ENCODE measurements around the gene CRX.
"Not testable (repeated sequence)": the region's sequence is repeated elsewhere in the genome, so short reads cannot be mapped to it uniquely, and the experiment has no call there.

The CRX gene

GRCh38 chr19:47821460-47822020, at the start of gene CRX:
TSS of gene CRX (plus strand) at chr19:47821937. CDS start at chr19:47834444, 12,507 bp downstream.
- Histone ChIP-seq H3K27me3 (ENCODE audit: control insufficient read depth, insufficient read depth, low read length) (no peaks in the 10 kb centered on the region), H3K27ac (no peak within 1 kb of the TSS), H3K9me3 (ENCODE audit: control insufficient read depth, low read length) (no peaks in the 10 kb centered on the region)

GRCh38 chr19:47776568-47776967, 45.2 kb upstream of the CRX start:
- no peaks in the 10 kb centered on the region for H3K27me3 ChIP-seq (ENCODE audit: control insufficient read depth, insufficient read depth, low read length)
- no peaks in the 10 kb centered on the region for H3K4me1 ChIP-seq
- H3K79me2 ChIP-seq, result no peaks in the 10 kb centered on the region
- no peak overlapping the region for H2AFZ ChIP-seq
- no peak overlapping the region for H3K4me3 ChIP-seq (ENCODE audit: low read depth, low read length)
- peak overlapping the region; percentile 15 for H3K27ac ChIP-seq
- no peaks in the 10 kb centered on the region for H3K36me3 ChIP-seq (ENCODE audit: control insufficient read depth, insufficient read depth, low read length)
- H3K9me3 ChIP-seq (ENCODE audit: control insufficient read depth, low read length), result no peaks in the 10 kb centered on the region
- no peak overlapping the region for H3K9ac ChIP-seq
- no peak overlapping the region for H3K4me2 ChIP-seq (ENCODE audit: low read length)
- TF ChIP-seq CTCF (IDR thresholded peaks at IDR 0.05), result no peak

More at GRCh38 chr19:47821460-47822020, at the start of gene CRX:
- no peak within 1 kb of the TSS for H3K4me2 ChIP-seq (ENCODE audit: low read length)
- H3K79me2 ChIP-seq, result no peaks in the 10 kb centered on the region
- H3K4me1 ChIP-seq, result no peaks in the 10 kb centered on the region
- no peak within 1 kb of the TSS for H2AFZ ChIP-seq
- no peaks in the 10 kb centered on the region for H3K36me3 ChIP-seq (ENCODE audit: control insufficient read depth, insufficient read depth, low read length)
- no peak within 1 kb of the TSS for H3K9ac ChIP-seq
- no peak for TF ChIP-seq CTCF (IDR thresholded peaks at IDR 0.05)
- no peak within 1 kb of the TSS for H3K4me3 ChIP-seq (ENCODE audit: low read depth, low read length)

- H3K4me1 ChIP-seq; H3K9me3 ChIP-seq (ENCODE audit: control insufficient read depth, low read length); H3K79me2 ChIP-seq; H3K36me3 ChIP-seq (ENCODE audit: control insufficient read depth, insufficient read depth, low read length); H3K9ac ChIP-seq; H3K27me3 ChIP-seq (ENCODE audit: control insufficient read depth, insufficient read depth, low read length): not testable (repeated sequence)
- peak overlapping the region; percentile 84 for H3K27ac ChIP-seq
- peak overlapping the region; percentile 94 for H2AFZ ChIP-seq
- H3K4me3 ChIP-seq (ENCODE audit: low read depth, low read length), result peak overlapping the region; percentile 87
- peak overlapping the region; percentile 86 for H3K4me2 ChIP-seq (ENCODE audit: low read length)
These were observed 44.3 kb upstream of the CRX start for GRCh38 chr19:47777245-47778048.

GRCh38 chr19:47778049-47778953, 43.4 kb upstream of the CRX start, which contains the start of gene SELENOW:
TSS of gene SELENOW (plus strand) at chr19:47778703. CDS start at chr19:47778786, 83 bp downstream.
- Histone ChIP-seq H3K9ac (peak within 1 kb of the TSS; percentile 32), H3K4me2 (ENCODE audit: low read length) (peak within 1 kb of the TSS; percentile 86), H3K79me2 (no peaks in the 10 kb centered on the region), H3K4me3 (ENCODE audit: low read depth, low read length) (peak within 1 kb of the TSS; percentile 87), H3K36me3 (ENCODE audit: control insufficient read depth, insufficient read depth, low read length) (no peaks in the 10 kb centered on the region), H2AFZ (peak within 1 kb of the TSS; percentile 94), H3K9me3 (ENCODE audit: control insufficient read depth, low read length) (no peaks in the 10 kb centered on the region), H3K27me3 (ENCODE audit: control insufficient read depth, insufficient read depth, low read length) (no peaks in the 10 kb centered on the region), H3K27ac (peak within 1 kb of the TSS; percentile 84), H3K4me1 (no peaks in the 10 kb centered on the region)
- TF ChIP-seq CTCF (IDR thresholded peaks at IDR 0.05), result no peak

- no peaks in the 10 kb centered on the region for H3K27me3 ChIP-seq (ENCODE audit: control insufficient read depth, insufficient read depth, low read length)
These were observed 42.8 kb upstream of the CRX start for GRCh38 chr19:47778954-47779351.

More at GRCh38 chr19:47778954-47779351, 42.8 kb upstream of the CRX start:
- no peaks in the 10 kb centered on the region for H3K9me3 ChIP-seq (ENCODE audit: control insufficient read depth, low read length)
- peak overlapping the region; percentile 87 for H3K4me3 ChIP-seq (ENCODE audit: low read depth, low read length)
- no peaks in the 10 kb centered on the region for H3K36me3 ChIP-seq (ENCODE audit: control insufficient read depth, insufficient read depth, low read length)
- H2AFZ ChIP-seq, result peak overlapping the region; percentile 94
- peak overlapping the region; percentile 84 for H3K27ac ChIP-seq
- H3K9ac ChIP-seq, result peak overlapping the region; percentile 32
- no peaks in the 10 kb centered on the region for H3K79me2 ChIP-seq
- TF ChIP-seq CTCF (IDR thresholded peaks at IDR 0.05), result no peak
- H3K4me2 ChIP-seq (ENCODE audit: low read length), result peak overlapping the region; percentile 86
- no peaks in the 10 kb centered on the region for H3K4me1 ChIP-seq
